ENCODE data around the gene GK2. TPM values are rescaled to one million over a fixed set of nuclear protein-coding genes. Genes with fewer than 3 reads are reported as not detected.

Gene GK2
- total and polyA plus RNA-seq, 9 of the 15 experiments (the other 6 are each of a cell fraction or from before 2014, with no cell fraction given), result 0.07 TPM; not detected in 8

GRCh38 chr4:79403356-79403755, 4.7 kb downstream of the GK2 start (continued):
- TF ChIP-seq ZNF318 (IDR thresholded peaks at IDR 0.05; ENCODE audit: borderline replicate concordance in 1 of 2, low read depth in 1 of 2) (no peak), PTBP1 (IDR thresholded peaks at IDR 0.05; ENCODE audit: low read depth, low read length) (no peak), ZNF655 (CRISPR knock-in tag; IDR thresholded peaks at IDR 0.05) (no peak), GATAD2B (IDR thresholded peaks at IDR 0.05; ENCODE audit: borderline replicate concordance) (no peak), OTX1 (CRISPR knock-in tag; IDR thresholded peaks at IDR 0.05) (no peak), MAFF (IDR thresholded peaks at IDR 0.05; ENCODE audit: low read length) (peak; percentile 81), NFE2L1 (tag; IDR thresholded peaks at IDR 0.05; ENCODE audit: borderline replicate concordance, low read depth) (peak; percentile 58; the same call in 1 of the 2 replicates), HMG20B (CRISPR knock-in tag; IDR thresholded peaks at IDR 0.05) (no peak), EHMT2 (IDR thresholded peaks at IDR 0.05) (no peak), CBX2 (IDR thresholded peaks at IDR 0.05; ENCODE audit: insufficient read depth, low read length, poor library complexity, severe bottlenecking) (no peak), NR4A1 (CRISPR knock-in tag; IDR thresholded peaks at IDR 0.05) (no peak), NR4A1 (tag; IDR thresholded peaks at IDR 0.05) (no peak), NCOR1 (IDR thresholded peaks at IDR 0.05) (0 out of 2 replicates have a peak, but pooled peaks have one; percentile 8), POLR3A (IDR thresholded peaks at IDR 0.05; ENCODE audit: borderline replicate concordance, extremely low read depth, insufficient read depth, insufficient read length) (no peak), HNRNPLL (IDR thresholded peaks at IDR 0.05; ENCODE audit: low read depth, low read length, poor library complexity, severe bottlenecking) (no peak), FOXM1 (IDR thresholded peaks at IDR 0.05; ENCODE audit: low read depth) (no peak), FOXM1 (CRISPR knock-in tag; IDR thresholded peaks at IDR 0.05; ENCODE audit: low read depth) (no peak), ZNF347 (CRISPR knock-in tag; IDR thresholded peaks at IDR 0.05; ENCODE audit: low read depth) (no peak), LCOR (CRISPR knock-in tag; IDR thresholded peaks at IDR 0.05) (no peak)
